DOHH2 (cell line): ENCODE results near the gene GTF2F1.

Source experiments
- H3F3A ChIP-seq: fragments of 200-600 bp; sonication (generic), shearing (Covaris generic); 2 replicates; pipeline ENCODE4 v1.6.0; 2016; ENCODE audit warnings: antibody characterized with exemption, mild to moderate bottlenecking; ENCODE audit not compliant: control insufficient read depth, insufficient read depth
- H3K27ac ChIP-seq: fragments of 200-600 bp; sonication (generic); 2 replicates; pipeline ENCODE4 v1.5.1; 2014; ENCODE audit warnings: low read depth, mild to moderate bottlenecking, low read length, moderate library complexity
- H3K27me3 ChIP-seq: fragments of 200-600 bp; sonication (generic); 2 replicates; pipeline ENCODE4 v1.6.1; 2014; ENCODE audit warnings: mild to moderate bottlenecking, low read length, mixed read lengths; ENCODE audit not compliant: control insufficient read depth
- H3K36me3 ChIP-seq: fragments of 200-600 bp; sonication (generic); 2 replicates; pipeline ENCODE4 v1.6.1; 2014; ENCODE audit warnings: mild to moderate bottlenecking, low read length, moderate library complexity, mixed read lengths; ENCODE audit not compliant: control insufficient read depth
- H3K4me1 ChIP-seq: fragments of 200-600 bp; sonication (generic); 2 replicates; pipeline ENCODE4 v1.6.1; 2014; ENCODE audit warnings: mild to moderate bottlenecking, low read length, mixed read lengths; ENCODE audit not compliant: control insufficient read depth
- H3K4me2 ChIP-seq: fragments of 200-600 bp; sonication (generic); 2 replicates; pipeline ENCODE4 v1.6.0; 2014; ENCODE audit warnings: mild to moderate bottlenecking, low read length, moderate library complexity
- H3K4me3 ChIP-seq: fragments of 200-600 bp; sonication (generic); 2 replicates; pipeline ENCODE4 v1.5.1; 2014; ENCODE audit warnings: mild to moderate bottlenecking, low read length, mixed read lengths
- H3K79me2 ChIP-seq: fragments of 200-600 bp; sonication (generic); 2 replicates; pipeline ENCODE4 v1.6.1; 2014; ENCODE audit warnings: mild to moderate bottlenecking, low read length, mixed read lengths; ENCODE audit not compliant: control insufficient read depth
- H3K9me2 ChIP-seq: fragments of 200-600 bp; sonication (generic); replicated peaks from 2 replicates; pipeline ENCODE4 v1.6.1; 2014; ENCODE audit warnings: mild to moderate bottlenecking, low read length, mixed read lengths; ENCODE audit not compliant: control insufficient read depth
- H3K9me3 ChIP-seq: fragments of 200-600 bp; sonication (generic); 2 replicates; pipeline ENCODE4 v1.6.1; 2014; ENCODE audit warnings: antibody characterized with exemption, low read length, mixed read lengths; ENCODE audit not compliant: control insufficient read depth, insufficient read depth
- H4K20me1 ChIP-seq: fragments of 200-600 bp; sonication (generic); 2 replicates; pipeline ENCODE4 v1.6.0; 2014; ENCODE audit warnings: low read depth, mild to moderate bottlenecking, antibody characterized with exemption, low read length, moderate library complexity; ENCODE audit not compliant: control insufficient read depth, insufficient read depth
- EZH2phosphoT487 ChIP-seq: fragments of 200-600 bp; sonication (generic); IDR thresholded peaks from 2 replicates; pipeline ENCODE4 v1.6.1; 2017; ENCODE audit warnings: borderline replicate concordance, mild to moderate bottlenecking, antibody characterized with exemption, low read length, moderate library complexity, mixed read lengths
- TF ChIP-seq, protein P1 (sequence below): fragments of 200-600 bp; sonication (generic); IDR thresholded peaks from one replicate; pipeline ENCODE4 v1.5.1; 2014; ENCODE audit warnings: antibody characterized with exemption, mild to moderate bottlenecking, low read depth, low read length; ENCODE audit not compliant: poor library complexity, severe bottlenecking

Gene GTF2F1

DNA sequence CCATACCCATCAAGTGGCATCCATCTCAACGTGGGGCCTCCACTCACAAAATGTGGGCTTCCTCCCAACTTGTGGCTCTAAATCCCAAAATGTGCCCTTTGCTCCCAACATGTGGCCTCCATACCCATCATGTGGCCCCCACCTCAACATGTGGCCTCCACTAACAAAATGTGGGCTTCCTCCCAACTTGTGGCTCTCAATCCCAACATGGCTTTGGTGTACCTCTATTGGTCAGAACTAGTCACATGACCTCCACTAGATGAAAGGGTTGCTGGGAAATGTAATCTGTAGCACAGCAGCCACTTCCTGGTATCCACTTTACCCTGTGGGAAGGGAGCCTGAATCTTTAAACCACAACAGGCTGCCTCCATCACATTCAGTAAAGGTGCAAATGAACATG lies 49.5 kb downstream of the GTF2F1 start:
- no peaks in the 10 kb centered on the region for H3K79me2 ChIP-seq
- H3K9me3 ChIP-seq = peaks cover 7% of the 10 kb centered on the region; the same call in 1 of the 2 replicates
- H3K4me1 ChIP-seq = no peaks in the 10 kb centered on the region
- H3K9me2 ChIP-seq = no peaks in the 10 kb centered on the region
- no peaks in the 10 kb centered on the region for H3K36me3 ChIP-seq
- H3K4me3 ChIP-seq = no peak overlapping the region
- TF ChIP-seq, protein P1, sequence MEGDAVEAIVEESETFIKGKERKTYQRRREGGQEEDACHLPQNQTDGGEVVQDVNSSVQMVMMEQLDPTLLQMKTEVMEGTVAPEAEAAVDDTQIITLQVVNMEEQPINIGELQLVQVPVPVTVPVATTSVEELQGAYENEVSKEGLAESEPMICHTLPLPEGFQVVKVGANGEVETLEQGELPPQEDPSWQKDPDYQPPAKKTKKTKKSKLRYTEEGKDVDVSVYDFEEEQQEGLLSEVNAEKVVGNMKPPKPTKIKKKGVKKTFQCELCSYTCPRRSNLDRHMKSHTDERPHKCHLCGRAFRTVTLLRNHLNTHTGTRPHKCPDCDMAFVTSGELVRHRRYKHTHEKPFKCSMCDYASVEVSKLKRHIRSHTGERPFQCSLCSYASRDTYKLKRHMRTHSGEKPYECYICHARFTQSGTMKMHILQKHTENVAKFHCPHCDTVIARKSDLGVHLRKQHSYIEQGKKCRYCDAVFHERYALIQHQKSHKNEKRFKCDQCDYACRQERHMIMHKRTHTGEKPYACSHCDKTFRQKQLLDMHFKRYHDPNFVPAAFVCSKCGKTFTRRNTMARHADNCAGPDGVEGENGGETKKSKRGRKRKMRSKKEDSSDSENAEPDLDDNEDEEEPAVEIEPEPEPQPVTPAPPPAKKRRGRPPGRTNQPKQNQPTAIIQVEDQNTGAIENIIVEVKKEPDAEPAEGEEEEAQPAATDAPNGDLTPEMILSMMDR = no peak
- TF ChIP-seq EZH2phosphoT487 = no peak
- H3K4me2 ChIP-seq = no peak overlapping the region
- H4K20me1 ChIP-seq = no peaks in the 10 kb centered on the region
- H3F3A ChIP-seq = no peaks in the 10 kb centered on the region
- no peak overlapping the region for H3K27ac ChIP-seq
- no peaks in the 10 kb centered on the region for H3K27me3 ChIP-seq

DNA sequence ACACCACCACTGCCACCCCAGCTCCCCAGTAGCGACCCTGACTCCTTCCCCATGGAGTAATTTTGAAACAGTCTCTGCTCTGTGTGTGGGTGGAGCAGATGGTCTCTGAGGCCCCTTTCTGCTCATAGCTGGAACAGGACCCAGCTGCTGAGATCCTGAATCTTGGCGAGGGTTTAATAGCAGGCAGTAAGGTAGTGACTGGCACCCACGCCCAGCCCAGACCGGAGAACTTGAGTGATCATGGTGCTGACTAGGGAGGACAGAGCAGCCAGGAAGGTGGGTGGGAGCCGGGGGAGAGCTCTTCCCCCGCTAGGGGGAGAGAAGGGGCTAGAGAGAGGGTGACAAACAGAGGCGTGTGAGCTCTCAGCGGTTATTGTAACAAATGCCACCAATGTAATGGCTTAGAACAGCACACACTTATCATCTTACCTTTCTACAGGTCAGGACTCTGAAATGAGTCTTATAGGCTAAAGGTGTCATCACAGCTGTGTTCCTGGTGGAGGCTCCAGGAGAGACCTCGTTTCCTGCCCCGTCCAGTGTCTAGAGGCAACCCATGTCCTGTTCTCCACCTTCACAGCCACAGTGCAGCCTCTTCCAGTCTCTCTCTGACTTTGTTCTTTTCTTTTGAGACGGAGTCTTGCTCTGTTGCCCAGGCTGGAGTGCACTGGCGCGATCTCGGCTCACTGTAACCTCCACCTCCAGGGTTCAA lies 52.3 kb downstream of the GTF2F1 start:
- TF ChIP-seq, protein P1 = peak; percentile 25
- no peak for TF ChIP-seq EZH2phosphoT487
- Histone ChIP-seq H3K4me2 (no peak overlapping the region), H3K4me3 (no peak overlapping the region), H3K9me2 (no peaks in the 10 kb centered on the region), H3K27ac (no peak overlapping the region), H3K36me3 (no peaks in the 10 kb centered on the region), H4K20me1 (no peaks in the 10 kb centered on the region), H3F3A (no peaks in the 10 kb centered on the region), H3K79me2 (no peaks in the 10 kb centered on the region), H3K27me3 (no peaks in the 10 kb centered on the region), H3K4me1 (no peaks in the 10 kb centered on the region), H3K9me3 (peaks cover 7% of the 10 kb centered on the region; the same call in 1 of the 2 replicates)

DNA sequence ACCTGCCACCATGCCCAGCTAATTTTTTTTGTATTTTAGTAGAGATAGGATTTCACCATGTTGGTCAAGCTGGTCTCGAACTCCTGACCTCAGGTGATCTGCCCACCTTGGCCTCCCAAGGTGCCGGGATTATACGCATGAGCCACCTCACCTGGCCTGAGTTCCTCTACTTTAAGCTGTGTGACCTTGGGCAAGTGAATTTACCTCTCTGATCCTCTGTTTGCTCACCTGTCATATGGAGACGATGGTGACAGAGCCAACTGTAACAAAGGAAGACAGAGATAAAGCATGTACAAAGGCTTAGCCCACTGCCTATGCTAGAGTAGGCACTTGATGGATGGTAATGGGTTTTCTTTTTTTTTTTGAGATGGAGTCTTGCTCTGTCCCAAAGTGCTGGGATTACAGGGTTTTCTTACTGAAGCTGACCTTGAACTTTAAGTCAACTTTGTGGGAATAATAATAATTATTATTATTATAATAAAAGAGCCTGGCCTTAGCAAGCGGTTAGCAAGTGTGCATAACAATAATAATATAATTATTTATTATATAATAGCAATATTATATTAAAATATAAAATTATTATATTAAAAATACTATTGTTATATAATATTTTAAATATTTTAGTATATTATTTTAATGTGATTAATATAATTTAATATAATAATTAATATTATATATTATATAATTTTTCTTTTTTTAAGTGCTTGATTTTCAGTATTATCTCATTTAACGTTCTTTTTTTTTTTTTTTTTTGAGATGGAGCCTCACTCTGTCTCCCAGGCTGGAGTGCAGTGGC lies 58.3 kb downstream of the GTF2F1 start:
- Histone ChIP-seq H3K27me3 (no peaks in the 10 kb centered on the region), H4K20me1 (no peaks in the 10 kb centered on the region), H3K9me3 (no peaks in the 10 kb centered on the region), H3K4me1 (no peaks in the 10 kb centered on the region), H3K36me3 (no peaks in the 10 kb centered on the region), H3F3A (no peaks in the 10 kb centered on the region), H3K27ac (no peak overlapping the region), H3K79me2 (no peaks in the 10 kb centered on the region), H3K4me3 (no peak overlapping the region), H3K9me2 (no peaks in the 10 kb centered on the region), H3K4me2 (no peak overlapping the region)
- TF ChIP-seq, protein P1 = no peak
- TF ChIP-seq EZH2phosphoT487 = no peak
